Omental fat pad (tissue), 4 donors: ENCODE results near the gene OXT. TPM values are rescaled to one million over a fixed set of nuclear protein-coding genes. Genes with fewer than 3 reads are reported as not detected.

Experiments used
- ATAC-seq: fragments of 150-250 bp; one replicate; pipeline ENCODE4 v1.9.1; 2016; ENCODE audit warnings: mild to moderate bottlenecking, moderate library complexity; ENCODE audit not compliant: low FRiP score
- DNase-seq: peaks from one replicate; pipeline ENCODE4 v3.0.0-alpha.2; 2019; ENCODE audit warnings: low spot score
- CTCF ChIP-seq, 3 donors: fragments of 450-650 bp; IDR thresholded peaks; one replicate each; pipeline ENCODE4 v1.5.1; 2016 to 2017; ENCODE audit warnings: antibody characterized with exemption in 3 of 3, mild to moderate bottlenecking in 3 of 3, moderate library complexity in 2 of 3
- total RNA-seq, 4 donors: library from RNA; depleted of rRNA; stranded (reverse); fragments of >200 nt; gene quantifications; one replicate each; pipeline ENCODE4 v1.1.0, GENCODE V29; 2016

OXT gene
- total RNA-seq, 4 donors from 2014 or later = not detected

GRCh38 chr20:3045042-3045815 is 26.2 kb upstream of the OXT start:
- DNase-seq = peak; percentile 55
- peak; percentile 70 for ATAC-seq
- TF ChIP-seq CTCF (IDR thresholded peaks at IDR 0.05) = no peak

- peak; percentile 51 for DNase-seq
- ATAC-seq = peak; percentile 88
- TF ChIP-seq CTCF (IDR thresholded peaks at IDR 0.05) = no peak
Observed at GRCh38 chr20:3045816-3046676, 25.4 kb upstream of the OXT start, which contains the start of gene MRPS26. TSS of gene MRPS26 (plus strand) at chr20:3046052. CDS start at chr20:3046069, 17 bp downstream.

- no peak for ATAC-seq
- TF ChIP-seq CTCF (IDR thresholded peaks at IDR 0.05) = no peak
- no peak for DNase-seq
Observed at GRCh38 chr20:3046677-3047462, 24.6 kb upstream of the OXT start.

GRCh38 chr20:3047486-3048419 is 23.7 kb upstream of the OXT start:
- no peak for TF ChIP-seq CTCF (IDR thresholded peaks at IDR 0.05)
- DNase-seq (no peak), ATAC-seq (no peak)

GRCh38 chr20:3051385-3052019 is 19.9 kb upstream of the OXT start:
- DNase-seq = no peak
- no peak for TF ChIP-seq CTCF (IDR thresholded peaks at IDR 0.05)
- no peak for ATAC-seq
